Gastroesophageal sphincter (tissue), 3 donors: ENCODE measurements around the gene BCKDHA.
"Not testable (repeated sequence)": the region's sequence is repeated elsewhere in the genome, so short reads cannot be mapped to it uniquely, and the experiment has no call there.

ENCODE experiments used
- CTCF ChIP-seq, 4 experiments: fragments of 200-600 bp in 2 of 4; fragments of 450-650 bp in 2 of 4; sonication (generic) in 1 of 4; IDR thresholded peaks; one replicate each; pipeline ENCODE4 v1.5.1; 2017 to 2019; ENCODE audit warnings: antibody characterized with exemption in 4 of 4, mild to moderate bottlenecking in 2 of 4, moderate library complexity in 2 of 4
- EP300 ChIP-seq: sonication (generic); formaldehyde crosslinking; IDR thresholded peaks from one replicate; pipeline ENCODE4 v1.6.1; 2017; ENCODE audit warnings: antibody characterized with exemption, mild to moderate bottlenecking
- POLR2A ChIP-seq, 2 donors: fragments of 450-650 bp; IDR thresholded peaks; one replicate each; pipeline ENCODE4 v1.6.1; 2017; ENCODE audit warnings: antibody characterized with exemption in 2 of 2, mild to moderate bottlenecking in 2 of 2, moderate library complexity in 1 of 2
- POLR2AphosphoS5 ChIP-seq: sonication (generic); formaldehyde crosslinking; IDR thresholded peaks from one replicate; pipeline ENCODE4 v1.6.1; 2017; ENCODE audit warnings: antibody characterized with exemption

DNA sequence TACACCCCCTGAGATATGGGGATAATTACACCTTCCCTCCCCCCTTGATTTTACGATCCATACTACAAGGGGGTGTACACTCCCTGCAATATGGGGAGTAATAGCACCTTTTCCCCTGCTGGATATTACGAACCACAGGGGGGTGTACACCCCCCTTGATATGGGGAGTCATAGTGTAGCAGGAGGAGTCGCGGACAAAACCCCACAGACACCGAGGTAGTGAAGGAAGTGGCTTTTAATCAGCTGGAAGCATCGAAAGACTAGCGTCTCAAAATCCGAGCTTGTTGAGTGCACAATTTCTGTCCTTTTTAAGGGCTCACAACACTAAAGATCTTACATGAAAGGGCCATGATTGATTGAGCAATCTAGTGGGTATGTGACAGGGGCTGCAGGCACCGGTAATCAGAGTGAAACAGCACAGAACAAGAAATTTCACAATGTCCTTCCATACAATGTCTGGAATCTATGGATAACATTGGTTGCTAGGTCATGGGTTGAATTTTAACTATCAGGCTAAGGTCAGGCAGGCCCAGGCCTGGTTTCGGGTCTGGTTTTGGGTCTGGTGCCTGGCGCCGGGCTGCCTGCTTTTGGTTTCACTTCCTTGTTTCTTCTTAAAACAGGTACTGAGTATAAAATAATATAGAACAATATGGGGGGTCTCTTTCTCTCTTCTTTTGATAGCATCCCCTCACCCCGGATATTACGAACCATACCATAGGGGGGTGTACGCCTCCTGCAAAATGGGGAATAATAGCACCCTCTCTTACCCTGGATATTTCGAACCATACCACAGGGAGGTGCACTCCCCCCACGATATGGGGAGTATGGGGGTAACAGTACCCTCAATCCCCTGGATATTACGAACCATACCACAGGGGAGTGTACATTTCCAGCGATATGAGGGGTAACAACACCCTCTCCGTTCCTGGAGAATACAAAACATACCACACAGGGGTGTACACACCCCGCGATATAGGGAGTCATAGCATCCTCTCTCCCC, 65.9 kb downstream of the BCKDHA start:
- TF ChIP-seq POLR2A (IDR thresholded peaks at IDR 0.05); CTCF (IDR thresholded peaks at IDR 0.05); EP300; POLR2AphosphoS5: not testable (repeated sequence)
